Endodermal cell (in vitro differentiated cells): ENCODE results near the gene SDK1. TPM values are rescaled to one million over a fixed set of nuclear protein-coding genes. Genes with fewer than 3 reads are reported as not detected.

ENCODE experiments used
- DNase-seq: peaks from one replicate; pipeline ENCODE4 v3.0.0-alpha.2; 2017
- H3K27ac ChIP-seq: 2 replicates; pipeline ENCODE4 v1.5.1; 2013; ENCODE audit warnings: mild to moderate bottlenecking, low read depth, low read length, moderate library complexity
- H3K27me3 ChIP-seq: 2 replicates; pipeline ENCODE4 v1.6.1; 2013; ENCODE audit warnings: mild to moderate bottlenecking, low read length, moderate library complexity; ENCODE audit not compliant: insufficient read depth, control insufficient read depth, poor library complexity, severe bottlenecking
- H3K36me3 ChIP-seq: 2 replicates; pipeline ENCODE4 v1.7.0; 2013; ENCODE audit warnings: mild to moderate bottlenecking, low read length, moderate library complexity; ENCODE audit not compliant: control insufficient read depth, insufficient read depth
- H3K4me1 ChIP-seq: one replicate; pipeline ENCODE4 v1.7.0; 2013; ENCODE audit warnings: low read length; ENCODE audit not compliant: control insufficient read depth, insufficient read depth
- H3K4me3 ChIP-seq: 2 replicates; pipeline ENCODE4 v1.5.1; 2013; ENCODE audit warnings: mild to moderate bottlenecking, low read length, moderate library complexity
- H3K9ac ChIP-seq: 2 replicates; pipeline ENCODE4 v1.6.1; 2013; ENCODE audit warnings: mild to moderate bottlenecking, low read length, moderate library complexity; ENCODE audit not compliant: poor library complexity, severe bottlenecking; ENCODE audit errors: extremely low read depth
- H3K9me3 ChIP-seq: 2 replicates; pipeline ENCODE4 v1.6.1; 2013; ENCODE audit warnings: mild to moderate bottlenecking, low read length, moderate library complexity; ENCODE audit not compliant: control insufficient read depth
- H3K27ac Mint-ChIP-seq: 2 replicates; pipeline ENCODE4 v1.8.0; 2020; ENCODE audit warnings: mixed read lengths
- H3K27me3 Mint-ChIP-seq: 2 replicates; pipeline ENCODE4 v1.8.0; 2021; ENCODE audit warnings: mild to moderate bottlenecking, mixed read lengths; ENCODE audit not compliant: insufficient read depth
- H3K36me3 Mint-ChIP-seq: 2 replicates; pipeline ENCODE4 v1.8.0; 2020; ENCODE audit warnings: low read depth, mixed read lengths
- H3K4me1 Mint-ChIP-seq: 2 replicates; pipeline ENCODE4 v1.8.0; 2020; ENCODE audit warnings: mixed read lengths
- H3K4me3 Mint-ChIP-seq: 2 replicates; pipeline ENCODE4 v1.8.0; 2020; ENCODE audit warnings: mild to moderate bottlenecking, moderate library complexity, mixed read lengths
- H3K9me3 Mint-ChIP-seq: 2 replicates; pipeline ENCODE4 v1.8.0; 2020; ENCODE audit warnings: mild to moderate bottlenecking, mixed read lengths
- CTCF ChIP-seq: fragments of 200-600 bp; sonication (generic); conservative IDR thresholded peaks from 2 replicates; pipeline ENCODE4 v1.5.0; 2021; ENCODE audit warnings: antibody characterized with exemption, mild to moderate bottlenecking
- WGBS, 2 experiments: methylation state at CpG; one replicate each; pipeline versions ENCODE4 v1.1.5 to v1.1.7; 2013; ENCODE audit warnings: missing lambda C conversion rate in 2 of 2, mixed read lengths in 1 of 2; ENCODE audit not compliant: insufficient coverage in 1 of 2, insufficient read length in 1 of 2; 5-methylcytosine and 5-hydroxymethylcytosine counted together
- total RNA-seq, 2 donors: library from RNA; stranded (reverse); fragmentation: NEBNext Ultra II Directional in 1 of 2; extraction: Animal tissue kit (Norgen Biotek cat#: 25700) in 1 of 2; gene quantifications; 2 replicates in 1 of 2; 3 replicates in 1 of 2; pipeline ENCODE4 v1.2.1, GENCODE V29; 2021

The SDK1 gene
- total RNA-seq, 2 donors from 2014 or later, result 22.7 to 23.1 TPM

- H3K27ac ChIP-seq, result no peak overlapping the region
- H3K4me1 ChIP-seq, result no peaks in the 10 kb centered on the region
- no peaks in the 10 kb centered on the region for H3K36me3 ChIP-seq
- TF ChIP-seq CTCF, result no peak
- WGBS, 2 experiments, result 91 to 97% methylated on average over 8 to 12 of the region's 12 CpGs
- no peaks in the 10 kb centered on the region for H3K36me3 Mint-ChIP-seq
- peak; percentile 19 for DNase-seq
- H3K4me3 ChIP-seq, result no peak overlapping the region
- H3K27me3 ChIP-seq, result no peaks in the 10 kb centered on the region
- no peak overlapping the region for H3K27ac Mint-ChIP-seq
- no peaks in the 10 kb centered on the region for H3K27me3 Mint-ChIP-seq
- peaks cover 1% of the 10 kb centered on the region for H3K4me1 Mint-ChIP-seq
- no peaks in the 10 kb centered on the region for H3K9me3 ChIP-seq
- no peaks in the 10 kb centered on the region for H3K9me3 Mint-ChIP-seq
- no peak overlapping the region for H3K9ac ChIP-seq
- H3K4me3 Mint-ChIP-seq, result no peak overlapping the region
Observed at GRCh38 chr7:4033996-4034395, 732.9 kb downstream of the SDK1 start.

GRCh38 chr7:4037308-4037707 lies 736.3 kb downstream of the SDK1 start:
- no peaks in the 10 kb centered on the region for H3K27me3 ChIP-seq
- no peaks in the 10 kb centered on the region for H3K36me3 ChIP-seq
- Mint-ChIP-seq H3K9me3 (no peaks in the 10 kb centered on the region), H3K27me3 (no peaks in the 10 kb centered on the region), H3K27ac (no peak overlapping the region), H3K36me3 (no peaks in the 10 kb centered on the region), H3K4me3 (no peak overlapping the region), H3K4me1 (peaks cover 5% of the 10 kb centered on the region)
- no peak overlapping the region for H3K9ac ChIP-seq
- H3K27ac ChIP-seq, result no peak overlapping the region
- H3K4me1 ChIP-seq, result no peaks in the 10 kb centered on the region
- peak; percentile 16 for DNase-seq
- H3K9me3 ChIP-seq, result no peaks in the 10 kb centered on the region
- no peak overlapping the region for H3K4me3 ChIP-seq
- TF ChIP-seq CTCF, result no peak
- WGBS, 2 experiments, result 95 to 100% methylated on average over 3 to 4 of the region's 4 CpGs

- Histone ChIP-seq H3K27ac (no peak overlapping the region), H3K9me3 (no peaks in the 10 kb centered on the region), H3K9ac (no peak overlapping the region), H3K36me3 (no peaks in the 10 kb centered on the region), H3K27me3 (no peaks in the 10 kb centered on the region), H3K4me1 (no peaks in the 10 kb centered on the region), H3K4me3 (no peak overlapping the region)
- no peaks in the 10 kb centered on the region for H3K36me3 Mint-ChIP-seq
- TF ChIP-seq CTCF, result no peak
- H3K9me3 Mint-ChIP-seq, result no peaks in the 10 kb centered on the region
- H3K27me3 Mint-ChIP-seq, result no peaks in the 10 kb centered on the region
- no peak overlapping the region for H3K4me3 Mint-ChIP-seq
- H3K27ac Mint-ChIP-seq, result no peak overlapping the region
- H3K4me1 Mint-ChIP-seq, result peaks cover 10% of the 10 kb centered on the region
- 91 to 100% methylated on average over 1 to 4 of the region's 4 CpGs for WGBS, 2 experiments
- no peak for DNase-seq
Observed at GRCh38 chr7:4037877-4038276, 736.8 kb downstream of the SDK1 start.
